HAP-1 (cell line): ENCODE measurements around the gene MDM4.
"Not testable (repeated sequence)": the region's sequence is repeated elsewhere in the genome, so short reads cannot be mapped to it uniquely, and the experiment has no call there.

ENCODE experiments used
- DNase-seq, 2 experiments: peaks; one replicate each; pipeline ENCODE4 v3.0.0-alpha.2; 2016 to 2020; ENCODE audit warnings: low spot score in 2 of 2
- H3K27me3 ChIP-seq: fragments of 250-450 bp; sonication (Bioruptor Pico); 2 replicates; pipeline ENCODE4 v1.5.1; 2020; ENCODE audit warnings: low read depth, mild to moderate bottlenecking, moderate library complexity
- H3K36me3 ChIP-seq: fragments of 250-450 bp; sonication (Bioruptor Pico); replicated peaks from 2 replicates; pipeline ENCODE4 v1.5.1; 2020; ENCODE audit warnings: mild to moderate bottlenecking
- H3K4me1 ChIP-seq: fragments of 250-450 bp; sonication (Bioruptor Pico); 2 replicates; pipeline ENCODE4 v1.5.1; 2020; ENCODE audit warnings: mild to moderate bottlenecking
- H3K4me3 ChIP-seq: fragments of 250-450 bp; sonication (Bioruptor Pico); 2 replicates; pipeline ENCODE4 v1.5.1; 2020; ENCODE audit warnings: mild to moderate bottlenecking, moderate library complexity
- H3K9me3 ChIP-seq: fragments of 250-450 bp; sonication (Bioruptor Pico); 2 replicates; pipeline ENCODE4 v1.5.1; 2020; ENCODE audit warnings: mild to moderate bottlenecking, moderate library complexity
- in situ Hi-C: fragments of 300-500 bp; cut with MboI; formaldehyde crosslinking; loops from 3 replicates; pipeline ENCODE4 v1.14.3; 2020; ENCODE audit warnings: low sequenced_read_pairs, inconsistent platforms, mixed read lengths

The MDM4 gene

DNA sequence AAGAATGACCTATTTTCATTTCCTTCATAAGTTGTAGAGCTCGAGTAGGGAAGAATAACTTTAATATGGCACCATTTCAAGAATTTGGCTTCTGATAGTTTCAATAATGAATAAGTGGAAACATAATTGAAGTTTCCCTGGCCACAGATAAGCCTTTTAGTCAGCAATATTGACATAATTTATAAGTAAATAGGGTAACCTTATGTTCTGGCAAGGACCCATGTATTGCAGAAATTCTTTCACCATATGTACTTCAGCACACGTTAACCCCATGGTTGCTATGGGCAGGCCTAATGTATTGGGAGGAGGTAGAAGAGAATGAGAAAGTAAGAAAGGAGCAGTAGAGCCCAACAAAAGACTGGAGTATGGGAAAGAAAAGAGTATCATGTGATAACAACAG lies 25.4 kb downstream of the MDM4 start:
- H3K4me3 ChIP-seq, result no peak overlapping the region
- H3K27me3 ChIP-seq, result no peaks in the 10 kb centered on the region
- H3K9me3 ChIP-seq, result no peaks in the 10 kb centered on the region
- peaks cover 90% of the 10 kb centered on the region for H3K36me3 ChIP-seq
- in situ Hi-C loops, result no loop called here
- no peak for DNase-seq
- peaks cover 6% of the 10 kb centered on the region; the same call in 1 of the 2 replicates for H3K4me1 ChIP-seq

DNA sequence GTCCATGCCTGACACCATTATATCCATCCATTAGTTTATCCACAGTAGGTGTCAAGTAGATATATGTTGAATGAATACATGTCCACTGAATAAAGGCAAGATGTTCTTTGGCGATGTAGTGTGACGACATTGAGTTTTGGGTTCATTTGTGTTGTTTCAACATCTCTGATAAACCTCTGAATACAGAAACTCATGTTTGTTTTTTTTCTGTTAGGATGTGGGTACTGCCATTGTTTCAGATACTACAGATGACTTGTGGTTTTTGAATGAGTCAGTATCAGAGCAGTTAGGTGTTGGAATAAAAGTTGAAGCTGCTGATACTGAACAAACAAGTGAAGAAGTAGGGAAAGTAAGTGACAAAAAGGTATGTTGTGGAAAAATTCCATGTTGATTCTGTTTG lies 28.1 kb downstream of the MDM4 start:
- Histone ChIP-seq H3K4me1 (peaks cover 6% of the 10 kb centered on the region; the same call in 1 of the 2 replicates), H3K27me3 (no peaks in the 10 kb centered on the region), H3K9me3 (no peaks in the 10 kb centered on the region), H3K36me3 (peaks cover 97% of the 10 kb centered on the region), H3K4me3 (no peak overlapping the region)
- DNase-seq, result no peak
- in situ Hi-C loops, result no loop called here

DNA sequence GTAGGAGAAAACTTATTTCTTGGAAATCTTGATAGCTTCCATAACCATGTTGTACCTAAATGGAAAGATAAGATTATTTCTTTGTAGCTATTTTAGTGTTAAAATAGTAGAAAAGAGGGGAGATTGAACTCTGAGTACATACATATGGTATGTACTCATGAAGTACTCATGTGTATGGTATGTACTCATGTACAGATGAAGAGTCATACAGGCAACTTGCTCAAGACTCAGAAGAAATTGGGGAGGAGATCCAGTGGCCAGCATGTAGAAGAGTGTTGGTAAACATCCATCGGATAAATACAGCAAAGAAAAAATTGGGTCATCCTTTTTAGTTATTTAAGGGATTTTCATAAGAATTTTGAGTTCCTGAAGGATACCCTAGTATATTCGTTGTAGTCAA lies 29.0 kb downstream of the MDM4 start:
- no peak overlapping the region for H3K4me3 ChIP-seq
- H3K4me1 ChIP-seq, result peaks cover 6% of the 10 kb centered on the region; the same call in 1 of the 2 replicates
- in situ Hi-C loops, result no loop called here
- H3K36me3 ChIP-seq, result peaks cover 98% of the 10 kb centered on the region
- H3K27me3 ChIP-seq, result no peaks in the 10 kb centered on the region
- DNase-seq, result no peak
- no peaks in the 10 kb centered on the region for H3K9me3 ChIP-seq

DNA sequence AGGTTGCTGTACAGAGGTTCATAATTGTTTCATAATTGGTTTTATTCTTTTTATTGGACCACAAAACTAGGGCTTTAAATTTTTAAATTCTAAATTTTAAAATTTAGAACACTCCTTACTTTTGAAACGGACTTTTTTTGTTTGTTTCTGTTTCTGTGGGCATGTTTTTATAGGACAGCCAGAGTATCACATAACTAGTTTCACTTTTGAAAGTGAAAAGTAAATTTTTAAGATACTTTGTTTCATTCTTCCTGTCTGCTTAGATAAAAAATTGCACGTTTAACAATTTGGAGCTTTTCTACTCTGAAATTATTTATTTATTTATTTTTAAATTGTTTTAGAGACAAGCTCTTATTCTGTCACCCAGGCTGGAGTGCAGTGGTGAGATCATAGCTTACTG lies 29.7 kb downstream of the MDM4 start:
- no peaks in the 10 kb centered on the region for H3K9me3 ChIP-seq
- peaks cover 6% of the 10 kb centered on the region; the same call in 1 of the 2 replicates for H3K4me1 ChIP-seq
- peaks cover 98% of the 10 kb centered on the region for H3K36me3 ChIP-seq
- no peaks in the 10 kb centered on the region for H3K27me3 ChIP-seq
- H3K4me3 ChIP-seq, result no peak overlapping the region
- no peak for DNase-seq
- in situ Hi-C loops, result no loop called here

DNA sequence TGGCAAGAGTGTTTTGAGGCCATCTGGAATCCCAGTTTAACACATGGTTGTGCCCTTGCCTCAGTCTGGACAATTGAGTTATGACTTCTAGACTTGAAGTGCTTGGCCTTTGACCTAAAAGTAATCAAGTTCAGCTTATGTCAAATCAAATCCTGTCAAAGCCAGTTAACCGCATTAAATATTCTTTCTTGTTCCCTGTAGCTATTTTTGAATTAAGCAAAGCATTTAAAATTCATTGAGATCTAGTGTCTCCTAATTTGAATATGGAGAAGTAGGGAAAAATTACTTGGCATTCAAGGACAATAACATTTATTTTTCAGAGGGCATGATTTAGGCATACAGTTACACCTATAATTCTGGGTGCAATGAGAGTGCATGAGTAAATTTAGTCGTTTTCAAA lies 32.1 kb downstream of the MDM4 start:
- in situ Hi-C loops, result no loop called here
- no peaks in the 10 kb centered on the region for H3K27me3 ChIP-seq
- no peaks in the 10 kb centered on the region for H3K4me1 ChIP-seq
- H3K4me3 ChIP-seq, result no peak overlapping the region
- no peak for DNase-seq
- H3K9me3 ChIP-seq, result no peaks in the 10 kb centered on the region
- H3K36me3 ChIP-seq, result peaks cover 80% of the 10 kb centered on the region

DNA sequence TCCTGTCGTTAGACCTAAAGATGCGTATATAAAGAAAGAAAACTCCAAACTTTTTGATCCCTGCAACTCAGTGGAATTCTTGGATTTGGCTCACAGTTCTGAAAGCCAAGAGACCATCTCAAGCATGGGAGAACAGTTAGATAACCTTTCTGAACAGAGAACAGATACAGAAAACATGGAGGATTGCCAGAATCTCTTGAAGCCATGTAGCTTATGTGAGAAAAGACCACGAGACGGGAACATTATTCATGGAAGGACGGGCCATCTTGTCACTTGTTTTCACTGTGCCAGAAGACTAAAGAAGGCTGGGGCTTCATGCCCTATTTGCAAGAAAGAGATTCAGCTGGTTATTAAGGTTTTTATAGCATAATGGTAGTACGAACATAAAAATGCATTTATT lies 33.1 kb downstream of the MDM4 start:
- H3K27me3 ChIP-seq, result no peaks in the 10 kb centered on the region

DNA sequence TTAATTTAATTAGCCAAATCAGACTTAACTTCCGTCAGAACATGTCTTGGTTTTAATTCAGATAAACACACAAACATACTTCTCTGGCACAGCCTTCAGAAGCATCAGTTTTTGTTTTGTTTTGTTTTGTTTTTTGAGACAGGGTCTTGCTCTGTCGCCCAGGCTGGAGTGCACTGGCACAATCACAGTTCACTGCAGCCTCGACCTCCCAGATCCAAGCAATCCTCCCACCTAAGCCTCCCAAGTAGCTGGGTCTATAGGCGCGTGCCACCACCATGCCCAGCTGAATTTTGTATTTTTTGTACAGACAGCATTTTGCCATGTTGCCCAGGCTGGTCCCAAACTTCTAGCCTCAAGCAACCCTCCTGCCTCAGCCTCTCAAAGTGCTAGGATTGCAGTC lies 34.7 kb downstream of the MDM4 start:
- Histone ChIP-seq H3K9me3 (no peaks in the 10 kb centered on the region), H3K27me3 (no peaks in the 10 kb centered on the region), H3K4me3 (no peak overlapping the region), H3K4me1 (no peaks in the 10 kb centered on the region), H3K36me3 (peaks cover 57% of the 10 kb centered on the region)
- in situ Hi-C loops, result no loop called here
- no peak for DNase-seq

More for the DNA sequence above, 33.1 kb downstream of the MDM4 start:
- peaks cover 70% of the 10 kb centered on the region for H3K36me3 ChIP-seq
- H3K9me3 ChIP-seq, result no peaks in the 10 kb centered on the region
- H3K4me1 ChIP-seq, result no peaks in the 10 kb centered on the region
- DNase-seq, result no peak
- in situ Hi-C loops, result no loop called here
- no peak overlapping the region for H3K4me3 ChIP-seq

DNA sequence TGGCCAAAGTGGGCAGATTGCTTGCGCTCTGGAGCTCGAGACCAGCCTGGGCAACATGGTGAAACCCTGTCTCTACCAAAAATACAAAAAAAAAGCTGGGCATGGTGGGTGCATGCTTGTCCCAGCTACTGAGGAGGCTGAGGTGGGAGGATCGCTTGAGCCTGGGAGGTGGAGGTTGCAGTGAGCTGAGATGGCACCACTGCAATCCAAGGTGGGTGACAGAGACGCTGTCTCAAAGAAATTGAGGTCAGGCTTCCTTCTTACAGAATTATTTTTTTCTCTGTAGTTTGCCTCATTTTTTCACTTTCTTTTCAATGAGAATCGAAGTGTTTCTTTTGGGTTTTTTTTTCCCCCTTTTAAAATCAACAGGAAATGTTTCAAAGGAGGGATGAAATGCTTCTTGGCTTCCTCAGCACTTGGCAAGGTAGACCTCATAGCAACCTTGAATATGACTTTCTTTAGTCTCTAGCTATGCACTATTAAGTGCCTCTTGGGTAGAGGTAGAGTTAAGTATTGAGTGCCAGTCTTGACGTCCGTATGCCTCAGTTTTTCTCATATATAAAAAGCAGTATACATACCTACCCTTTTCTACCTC lies 40.3 kb downstream of the MDM4 start:
- Histone ChIP-seq H3K9me3 (no peaks in the 10 kb centered on the region), H3K36me3 (peaks cover 18% of the 10 kb centered on the region), H3K4me3 (no peak overlapping the region), H3K27me3 (no peaks in the 10 kb centered on the region), H3K4me1 (no peaks in the 10 kb centered on the region)
- no peak for DNase-seq
- in situ Hi-C loops, result no loop called here

DNA sequence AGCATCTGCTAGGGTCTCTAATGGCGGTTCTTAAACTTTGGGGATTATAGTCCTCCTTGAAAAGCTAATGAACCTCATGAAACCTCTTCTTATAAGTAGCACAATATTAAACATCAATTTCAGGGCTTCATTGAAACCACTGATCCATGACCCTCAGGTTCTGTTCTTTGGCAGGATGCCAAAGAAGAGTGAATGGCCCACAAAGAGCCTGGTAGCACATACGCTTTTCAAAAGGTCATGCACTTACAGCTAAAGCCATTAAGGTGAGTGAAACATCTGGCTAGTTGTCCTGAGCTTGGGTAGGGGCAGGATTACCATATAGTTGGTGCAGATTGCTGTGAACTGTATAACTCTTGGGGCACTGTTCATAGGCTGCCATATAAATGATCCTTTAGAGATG lies 42.3 kb downstream of the MDM4 start:
- no peaks in the 10 kb centered on the region for H3K4me1 ChIP-seq
- H3K36me3 ChIP-seq, result peaks cover 15% of the 10 kb centered on the region
- H3K9me3 ChIP-seq, result no peaks in the 10 kb centered on the region
- in situ Hi-C loops, result no loop called here
- H3K4me3 ChIP-seq, result no peak overlapping the region
- DNase-seq, result no peak
- no peaks in the 10 kb centered on the region for H3K27me3 ChIP-seq

DNA sequence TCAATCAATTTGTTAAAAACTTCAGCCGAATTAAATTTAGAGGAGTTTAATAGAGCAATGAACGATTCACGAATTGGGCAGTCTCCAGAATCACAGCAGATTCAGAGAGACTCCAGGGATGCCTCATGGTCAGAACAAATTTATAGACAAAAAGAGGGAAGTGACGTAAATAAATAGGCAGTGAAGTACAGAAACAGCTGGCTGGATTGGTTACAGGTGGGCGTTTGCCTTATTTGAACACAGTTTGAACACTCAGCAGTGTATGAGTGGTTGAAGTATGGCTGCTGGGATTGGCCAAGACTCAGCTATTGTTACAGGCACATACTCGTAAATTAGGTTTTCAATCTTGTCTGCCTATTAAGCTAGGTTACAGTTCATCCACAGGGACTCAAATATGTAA lies 43.8 kb downstream of the MDM4 start:
- peaks cover 11% of the 10 kb centered on the region for H3K36me3 ChIP-seq
- DNase-seq, H3K9me3 ChIP-seq, H3K27me3 ChIP-seq, H3K4me1 ChIP-seq, in situ Hi-C loops, H3K4me3 ChIP-seq: not testable (repeated sequence)

DNA sequence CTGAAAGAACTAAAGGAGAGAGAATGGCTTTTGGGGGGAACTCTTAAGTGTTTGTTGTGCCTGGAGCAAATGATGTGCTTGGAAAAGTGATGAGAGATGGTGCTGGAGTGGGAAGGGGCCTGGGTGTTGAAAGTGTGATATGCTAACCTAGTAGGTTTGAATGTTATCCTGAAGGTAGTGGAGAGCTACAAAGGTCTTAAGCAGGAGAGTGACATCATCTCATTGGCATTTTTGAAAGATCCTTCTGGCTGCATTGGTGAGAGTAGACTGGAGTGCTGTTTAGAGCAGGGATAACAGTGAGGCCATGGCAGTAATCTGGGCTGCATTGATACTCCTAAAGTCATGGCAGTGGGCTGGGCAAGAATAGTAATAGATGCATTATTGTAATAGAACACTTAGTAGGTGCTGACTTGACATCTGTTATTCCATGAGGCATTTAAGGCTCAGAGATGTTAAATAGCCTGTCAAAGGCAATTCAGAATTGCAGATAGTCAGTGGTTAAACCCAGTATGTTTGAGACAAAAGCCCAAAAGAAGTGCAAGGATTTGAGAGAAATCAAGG lies 44.5 kb downstream of the MDM4 start:
- in situ Hi-C loops, result no loop called here
- H3K4me1 ChIP-seq, result no peaks in the 10 kb centered on the region
- H3K36me3 ChIP-seq, result peaks cover 11% of the 10 kb centered on the region
- DNase-seq, result no peak
- no peaks in the 10 kb centered on the region for H3K9me3 ChIP-seq
- no peaks in the 10 kb centered on the region for H3K27me3 ChIP-seq
- H3K4me3 ChIP-seq, result no peak overlapping the region

DNA sequence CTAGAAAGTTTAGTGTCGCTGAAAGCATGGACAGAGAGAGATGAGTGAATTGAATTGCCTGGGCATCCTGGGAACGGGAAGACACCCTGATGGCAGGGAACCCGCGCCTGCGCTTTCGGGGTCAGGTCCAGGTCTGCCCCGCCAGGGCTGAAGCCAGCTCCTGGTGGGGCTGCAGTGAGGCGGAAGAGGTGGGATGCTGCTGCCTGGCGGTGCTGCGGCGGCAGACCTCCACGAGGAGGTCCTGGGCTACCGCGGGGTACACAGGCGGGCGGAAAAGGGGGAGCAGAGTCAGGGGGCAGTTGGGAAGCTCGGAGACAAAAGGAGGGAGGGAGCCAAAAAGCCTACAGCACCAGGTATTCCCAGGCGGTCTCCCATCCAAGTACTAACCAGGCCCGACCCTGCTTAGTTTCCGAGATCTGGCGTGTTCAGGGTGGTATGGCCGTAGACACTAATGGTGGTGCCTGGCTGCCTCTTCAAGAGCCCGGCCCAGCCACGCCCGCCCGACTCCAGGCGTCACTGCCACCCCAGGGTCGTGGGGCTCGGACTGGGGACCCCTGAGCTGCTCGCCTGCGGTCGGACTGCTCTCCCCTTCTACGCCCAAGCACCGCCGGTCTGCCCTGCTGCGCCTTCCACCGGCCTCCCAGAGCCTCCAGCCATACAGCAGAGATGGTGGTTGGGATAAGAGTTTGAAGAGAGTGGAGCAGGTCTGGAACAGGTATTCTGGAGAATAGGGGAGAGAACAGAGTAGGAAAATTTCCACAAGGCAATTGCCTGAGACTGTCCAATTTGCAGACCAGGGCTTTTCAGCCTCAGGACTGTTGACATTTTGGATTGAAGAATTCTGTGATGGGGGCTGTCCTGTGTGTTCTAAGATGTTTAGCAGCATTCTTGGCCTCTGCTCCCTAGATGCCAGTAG lies 46.1 kb downstream of the MDM4 start:
- no peak overlapping the region for H3K4me3 ChIP-seq
- DNase-seq, result no peak
- peaks cover 11% of the 10 kb centered on the region for H3K36me3 ChIP-seq
- in situ Hi-C loops, result no loop called here
- no peaks in the 10 kb centered on the region for H3K27me3 ChIP-seq
- H3K9me3 ChIP-seq, result no peaks in the 10 kb centered on the region
- no peaks in the 10 kb centered on the region for H3K4me1 ChIP-seq

DNA sequence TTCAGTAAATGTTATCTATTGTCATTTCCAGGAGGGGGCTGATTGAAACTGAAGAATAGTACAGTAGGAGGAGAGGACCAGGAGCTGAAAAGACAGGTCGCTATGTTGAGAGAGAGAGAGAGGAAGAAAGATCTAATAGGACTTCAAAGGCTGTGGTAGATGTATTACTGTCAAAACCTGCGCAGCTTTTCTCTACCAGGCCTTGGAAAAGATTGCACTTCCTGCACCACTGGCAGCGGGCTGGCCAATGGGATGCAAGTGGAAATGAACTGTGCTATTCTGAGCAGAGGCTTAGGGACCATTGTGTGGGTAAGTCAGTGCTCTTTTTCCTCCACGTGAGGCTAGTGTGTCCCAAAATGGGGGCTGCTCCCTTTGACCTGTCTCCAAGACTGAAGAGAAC lies 47.1 kb downstream of the MDM4 start:
- no peaks in the 10 kb centered on the region for H3K9me3 ChIP-seq
- H3K4me3 ChIP-seq, result no peak overlapping the region
- H3K4me1 ChIP-seq, result no peaks in the 10 kb centered on the region
- in situ Hi-C loops, result no loop called here
- peaks cover 9% of the 10 kb centered on the region for H3K36me3 ChIP-seq
- H3K27me3 ChIP-seq, result no peaks in the 10 kb centered on the region
- no peak for DNase-seq

DNA sequence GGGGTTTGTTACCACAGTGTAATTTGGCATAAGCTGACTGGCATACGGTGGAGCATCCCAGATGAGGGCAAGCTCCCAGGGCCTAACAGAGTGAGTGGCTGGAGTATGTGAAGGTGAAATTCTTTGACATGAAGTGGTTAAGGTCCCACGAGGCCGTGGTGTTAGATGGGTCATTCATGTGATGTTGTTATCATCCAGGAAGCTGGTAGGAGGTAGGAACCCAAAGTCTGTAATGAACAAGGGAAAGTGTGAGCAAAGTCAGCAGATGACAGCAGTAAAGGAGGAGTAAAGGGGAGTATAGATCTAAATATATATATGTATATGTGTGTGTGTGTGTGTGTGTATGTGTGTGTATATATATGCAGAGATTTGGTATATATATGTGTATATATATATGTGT lies 47.6 kb downstream of the MDM4 start:
- Histone ChIP-seq H3K9me3 (no peaks in the 10 kb centered on the region), H3K4me3 (no peak overlapping the region), H3K36me3 (peaks cover 5% of the 10 kb centered on the region), H3K4me1 (no peaks in the 10 kb centered on the region), H3K27me3 (no peaks in the 10 kb centered on the region)
- no peak for DNase-seq
- in situ Hi-C loops, result no loop called here
